HG02973 (cell line): Measurements from ENCODE around the gene HACD4.
A peak's percentile ranks its signal among the peaks of the same experiment; 100 is the strongest.

Experiments
- ATAC-seq: cut with Tn5 transposase; IDR thresholded peaks from one replicate; pipeline ENCODE4 v1.9.1; 2021; ENCODE audit warnings: moderate library complexity; ENCODE audit not compliant: unreplicated experiment

Gene HACD4

GRCh38 chr9:21031091-21031807 lies at the start of gene HACD4:
HACD4 (minus strand) TSS chr9:21031640; CDS start chr9:21031590, 50 bp downstream.
- peak; percentile 64 for ATAC-seq

- no peak for ATAC-seq
These were observed 49.4 kb upstream of the HACD4 start for GRCh38 chr9:21080793-21081192.

GRCh38 chr9:21078702-21079101 lies 47.3 kb upstream of the HACD4 start:
- ATAC-seq, result no peak

GRCh38 chr9:21077781-21078180 lies 46.3 kb upstream of the HACD4 start, which contains the start of gene IFNB1:
IFNB1 (minus strand) TSS chr9:21077942; CDS start chr9:21077869, 73 bp downstream.
- ATAC-seq, result no peak

- ATAC-seq, result no peak
These were observed 44.0 kb upstream of the HACD4 start for GRCh38 chr9:21075484-21075883.

- no peak for ATAC-seq
These were observed 39.5 kb upstream of the HACD4 start for GRCh38 chr9:21070906-21071305.

GRCh38 chr9:21070171-21070571 lies 38.7 kb upstream of the HACD4 start:
- ATAC-seq, result no peak

GRCh38 chr9:21060919-21061561 lies 29.6 kb upstream of the HACD4 start:
- no peak for ATAC-seq

GRCh38 chr9:21056931-21057330 lies 25.5 kb upstream of the HACD4 start:
- no peak for ATAC-seq

GRCh38 chr9:21053851-21054250 lies 22.4 kb upstream of the HACD4 start:
- ATAC-seq, result no peak

- no peak for ATAC-seq
These were observed 15.8 kb upstream of the HACD4 start for GRCh38 chr9:21047281-21047691.

GRCh38 chr9:21043841-21044240 lies 12.4 kb upstream of the HACD4 start:
- no peak for ATAC-seq

GRCh38 chr9:21042466-21042865 lies 11.0 kb upstream of the HACD4 start:
- ATAC-seq, result no peak

GRCh38 chr9:21039302-21039701 lies 7.9 kb upstream of the HACD4 start:
- no peak for ATAC-seq

GRCh38 chr9:21037278-21037677 lies 5.8 kb upstream of the HACD4 start:
- no peak for ATAC-seq

- no peak for ATAC-seq
These were observed 356 bp upstream of the HACD4 start for GRCh38 chr9:21031808-21032183.

GRCh38 chr9:21030389-21031035 lies 928 bp downstream of the HACD4 start:
- peak; percentile 90 for ATAC-seq

GRCh38 chr9:21029661-21030060 lies 1.8 kb downstream of the HACD4 start:
- ATAC-seq, result no peak

- ATAC-seq, result no peak
These were observed 3.0 kb downstream of the HACD4 start for GRCh38 chr9:21028466-21028865.

- ATAC-seq, result no peak
These were observed 4.1 kb downstream of the HACD4 start for GRCh38 chr9:21027295-21027694.

GRCh38 chr9:21023861-21024260 lies 7.6 kb downstream of the HACD4 start:
- no peak for ATAC-seq

- ATAC-seq, result no peak
These were observed 13.3 kb downstream of the HACD4 start for GRCh38 chr9:21018177-21018576.
